IPS-18a (cell line): Measurements from ENCODE around the gene MEX3A.
A peak's percentile ranks its signal among the peaks of the same experiment; 100 is the strongest.
"Not testable (repeated sequence)": the region's sequence is repeated elsewhere in the genome, so short reads cannot be mapped to it uniquely, and the experiment has no call there.

Experiments used
- H3K27ac ChIP-seq: one replicate; pipeline ENCODE4 v1.5.1; 2013; ENCODE audit warnings: low read length
- H3K27me3 ChIP-seq: one replicate; pipeline ENCODE4 v1.6.1; 2013; ENCODE audit warnings: mild to moderate bottlenecking, low read length; ENCODE audit not compliant: control insufficient read depth, insufficient read depth
- H3K36me3 ChIP-seq: one replicate; pipeline ENCODE4 v1.6.1; 2013; ENCODE audit warnings: low read depth, low read length; ENCODE audit not compliant: control insufficient read depth
- H3K4me1 ChIP-seq: one replicate; pipeline ENCODE4 v1.6.1; 2013; ENCODE audit warnings: low read depth, low read length; ENCODE audit not compliant: control insufficient read depth
- H3K4me3 ChIP-seq: one replicate; pipeline ENCODE4 v1.5.1; 2013; ENCODE audit warnings: low read length
- H3K9ac ChIP-seq: one replicate; pipeline ENCODE4 v1.6.1; 2013; ENCODE audit warnings: mild to moderate bottlenecking, low read length, moderate library complexity
- H3K9me3 ChIP-seq: one replicate; pipeline ENCODE4 v1.6.1; 2013; ENCODE audit warnings: low read depth, low read length; ENCODE audit not compliant: control insufficient read depth

MEX3A gene

GRCh38 chr1:156073110-156073687 lies 9.1 kb downstream of the MEX3A start:
- H3K27me3 ChIP-seq: no peaks in the 10 kb centered on the region
- peaks cover 53% of the 10 kb centered on the region for H3K4me1 ChIP-seq
- no peak overlapping the region for H3K27ac ChIP-seq
- H3K9me3 ChIP-seq: no peaks in the 10 kb centered on the region
- H3K36me3 ChIP-seq: peaks cover 26% of the 10 kb centered on the region
- no peak overlapping the region for H3K4me3 ChIP-seq
- H3K9ac ChIP-seq: no peak overlapping the region

DNA sequence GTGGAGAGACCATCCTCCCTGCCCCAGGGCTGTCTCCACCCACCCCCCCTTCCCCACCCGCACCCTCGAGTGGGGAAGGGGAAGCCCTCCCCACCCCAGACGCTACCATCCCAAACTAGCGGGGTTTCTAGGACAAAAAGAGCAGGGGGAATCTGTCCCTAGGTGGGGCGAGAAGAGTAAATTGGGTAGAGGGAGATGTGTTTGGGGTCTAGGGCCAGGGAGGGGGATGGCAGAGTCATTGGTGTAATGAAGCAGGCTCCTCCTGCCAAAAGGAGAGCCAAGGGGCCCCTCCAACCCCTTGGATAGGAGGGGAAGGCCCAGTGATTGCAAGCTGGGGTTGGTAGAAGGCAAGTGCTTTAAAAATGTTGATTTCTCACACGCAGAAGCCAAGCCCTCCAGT lies 10.0 kb downstream of the MEX3A start:
- Histone ChIP-seq H3K4me1 (peaks cover 43% of the 10 kb centered on the region), H3K36me3 (peaks cover 22% of the 10 kb centered on the region)

DNA sequence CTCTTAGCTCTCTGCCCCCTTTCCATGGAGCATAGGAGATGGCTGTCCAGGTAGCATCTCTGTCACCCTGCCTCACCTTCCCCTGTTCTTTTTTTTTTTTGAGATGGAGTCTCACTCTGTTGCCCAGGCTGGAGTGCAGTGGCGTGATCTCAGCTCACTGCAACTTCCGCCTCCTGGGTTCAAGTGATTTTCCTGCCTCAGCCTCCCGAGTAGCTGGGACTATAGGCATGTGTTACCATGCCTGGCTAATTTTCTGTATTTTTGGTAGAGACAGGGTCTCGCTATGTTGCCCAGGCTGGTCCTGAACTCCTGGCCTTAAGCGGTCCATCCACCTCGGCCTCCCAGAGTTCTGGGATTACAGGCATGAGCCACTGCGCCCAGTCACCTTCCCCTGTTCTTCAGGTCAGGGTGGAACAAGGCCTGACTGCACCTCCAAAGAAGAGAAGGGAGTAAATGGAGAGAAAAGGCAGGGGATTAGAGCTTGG lies 10.9 kb downstream of the MEX3A start:
- H3K27me3 ChIP-seq, H3K9ac ChIP-seq, H3K9me3 ChIP-seq, H3K27ac ChIP-seq, H3K4me3 ChIP-seq: not testable (repeated sequence)
- H3K4me1 ChIP-seq: peaks cover 35% of the 10 kb centered on the region
- H3K36me3 ChIP-seq: peaks cover 17% of the 10 kb centered on the region

More for the DNA sequence above, 10.0 kb downstream of the MEX3A start:
- Histone ChIP-seq H3K4me3 (no peak overlapping the region), H3K27ac (no peak overlapping the region), H3K9ac (no peak overlapping the region), H3K9me3 (no peaks in the 10 kb centered on the region), H3K27me3 (no peaks in the 10 kb centered on the region)

- Histone ChIP-seq H3K36me3 (peaks cover 9% of the 10 kb centered on the region), H3K27me3 (no peaks in the 10 kb centered on the region), H3K4me3 (no peak overlapping the region), H3K27ac (no peak overlapping the region), H3K4me1 (peaks cover 34% of the 10 kb centered on the region), H3K9ac (no peak overlapping the region), H3K9me3 (no peaks in the 10 kb centered on the region)
Observed at GRCh38 chr1:156070548-156070947, 11.7 kb downstream of the MEX3A start.

GRCh38 chr1:156069490-156070455 lies 12.5 kb downstream of the MEX3A start:
- Histone ChIP-seq H3K36me3 (peaks cover 9% of the 10 kb centered on the region), H3K27me3 (no peaks in the 10 kb centered on the region), H3K9me3 (no peaks in the 10 kb centered on the region), H3K9ac (no peak overlapping the region), H3K4me1 (peaks cover 28% of the 10 kb centered on the region), H3K27ac (no peak overlapping the region), H3K4me3 (no peak overlapping the region)

DNA sequence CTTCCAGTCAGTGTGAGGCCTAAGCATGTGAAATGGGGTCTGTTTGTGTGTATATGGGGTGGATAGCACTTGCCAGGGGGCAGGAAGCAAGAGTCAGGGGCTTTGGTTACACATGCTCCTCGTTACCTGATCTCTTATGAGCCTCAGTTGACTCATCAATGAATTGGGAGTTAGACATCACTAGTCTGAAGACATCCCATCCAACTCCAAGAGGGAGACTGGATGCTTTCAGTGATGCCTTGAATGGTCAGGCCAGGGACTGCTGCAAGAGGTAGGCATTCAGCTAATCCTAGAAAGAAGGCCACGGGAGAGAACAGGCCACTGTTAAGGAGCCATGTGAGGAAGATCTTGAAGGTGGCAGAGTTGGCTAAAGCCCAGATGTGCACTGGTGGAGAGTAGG lies 15.0 kb downstream of the MEX3A start:
- Histone ChIP-seq H3K4me3 (no peak overlapping the region), H3K27me3 (no peaks in the 10 kb centered on the region), H3K36me3 (peaks cover 3% of the 10 kb centered on the region), H3K4me1 (peaks cover 19% of the 10 kb centered on the region), H3K9ac (no peak overlapping the region), H3K9me3 (no peaks in the 10 kb centered on the region), H3K27ac (no peak overlapping the region)

DNA sequence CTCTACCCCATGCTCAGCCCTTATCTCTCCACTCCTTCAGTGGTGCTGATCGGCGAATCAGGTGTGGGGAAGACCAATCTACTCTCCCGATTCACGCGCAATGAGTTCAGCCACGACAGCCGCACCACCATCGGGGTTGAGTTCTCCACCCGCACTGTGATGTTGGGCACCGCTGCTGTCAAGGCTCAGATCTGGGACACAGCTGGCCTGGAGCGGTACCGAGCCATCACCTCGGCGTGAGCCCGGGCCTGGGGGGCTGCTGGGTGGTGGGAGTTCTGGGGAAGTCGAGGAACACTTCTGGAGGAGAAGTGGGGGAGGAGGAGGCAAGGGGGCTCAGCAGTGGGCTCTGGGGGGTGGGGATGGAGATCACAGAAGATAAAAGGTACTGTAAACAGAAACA lies 16.4 kb downstream of the MEX3A start:
- peaks cover 3% of the 10 kb centered on the region for H3K36me3 ChIP-seq
- H3K4me1 ChIP-seq: peaks cover 25% of the 10 kb centered on the region

GRCh38 chr1:156065212-156065611 lies 17.1 kb downstream of the MEX3A start:
- Histone ChIP-seq H3K9me3 (no peaks in the 10 kb centered on the region), H3K4me1 (peaks cover 25% of the 10 kb centered on the region), H3K36me3 (peaks cover 3% of the 10 kb centered on the region), H3K27me3 (no peaks in the 10 kb centered on the region), H3K27ac (no peak overlapping the region), H3K4me3 (no peak overlapping the region), H3K9ac (no peak overlapping the region)

More for the DNA sequence above, 16.4 kb downstream of the MEX3A start:
- Histone ChIP-seq H3K27ac (no peak overlapping the region), H3K9me3 (no peaks in the 10 kb centered on the region), H3K9ac (no peak overlapping the region), H3K27me3 (no peaks in the 10 kb centered on the region), H3K4me3 (no peak overlapping the region)

GRCh38 chr1:156064615-156065014 lies 17.6 kb downstream of the MEX3A start:
- H3K4me1 ChIP-seq: peaks cover 25% of the 10 kb centered on the region
- H3K9ac ChIP-seq: no peak overlapping the region
- H3K27me3 ChIP-seq: no peaks in the 10 kb centered on the region
- H3K9me3 ChIP-seq: no peaks in the 10 kb centered on the region
- H3K4me3 ChIP-seq: no peak overlapping the region
- H3K36me3 ChIP-seq: peaks cover 1% of the 10 kb centered on the region
- H3K27ac ChIP-seq: no peak overlapping the region

DNA sequence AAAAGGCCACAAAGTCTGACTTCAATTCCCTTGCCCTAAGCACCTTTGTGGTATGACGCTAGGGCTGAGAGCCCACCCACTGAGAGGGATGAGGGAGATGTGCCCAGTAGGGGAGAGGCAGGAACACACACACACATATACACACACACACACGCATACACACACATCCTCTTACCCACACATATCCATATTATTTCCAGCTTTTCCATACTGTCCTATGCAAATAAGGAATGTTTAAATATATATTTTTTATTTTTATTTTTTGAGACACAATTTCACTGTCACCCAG lies 18.3 kb downstream of the MEX3A start:
- Histone ChIP-seq H3K27me3 (no peaks in the 10 kb centered on the region), H3K36me3 (no peaks in the 10 kb centered on the region), H3K4me1 (peaks cover 25% of the 10 kb centered on the region), H3K4me3 (no peak overlapping the region), H3K27ac (no peak overlapping the region), H3K9me3 (no peaks in the 10 kb centered on the region), H3K9ac (no peak overlapping the region)

GRCh38 chr1:156062189-156062588 lies 20.1 kb downstream of the MEX3A start:
- no peak overlapping the region for H3K27ac ChIP-seq
- peaks cover 3% of the 10 kb centered on the region for H3K36me3 ChIP-seq
- peak overlapping the region; percentile 65 for H3K4me3 ChIP-seq
- H3K4me1 ChIP-seq: peaks cover 25% of the 10 kb centered on the region
- no peaks in the 10 kb centered on the region for H3K9me3 ChIP-seq
- H3K27me3 ChIP-seq: no peaks in the 10 kb centered on the region
- no peak overlapping the region for H3K9ac ChIP-seq
